Left forelimb (tissue), 1 donor: Measurements from ENCODE around the gene KRTAP8-1.

Source experiments
- DNase-seq: peaks from one replicate; pipeline ENCODE4 v3.0.0-alpha.2; 2018; ENCODE audit warnings: low spot score

The KRTAP8-1 gene, protein sequence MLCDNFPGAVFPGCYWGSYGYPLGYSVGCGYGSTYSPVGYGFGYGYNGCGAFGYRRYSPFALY

GRCh38 chr21:30813174-30813573 lies at the start of gene KRTAP8-1:
KRTAP8-1 (minus strand) TSS chr21:30813274; CDS start chr21:30813220, 54 bp downstream.
- no peak for DNase-seq

DNA sequence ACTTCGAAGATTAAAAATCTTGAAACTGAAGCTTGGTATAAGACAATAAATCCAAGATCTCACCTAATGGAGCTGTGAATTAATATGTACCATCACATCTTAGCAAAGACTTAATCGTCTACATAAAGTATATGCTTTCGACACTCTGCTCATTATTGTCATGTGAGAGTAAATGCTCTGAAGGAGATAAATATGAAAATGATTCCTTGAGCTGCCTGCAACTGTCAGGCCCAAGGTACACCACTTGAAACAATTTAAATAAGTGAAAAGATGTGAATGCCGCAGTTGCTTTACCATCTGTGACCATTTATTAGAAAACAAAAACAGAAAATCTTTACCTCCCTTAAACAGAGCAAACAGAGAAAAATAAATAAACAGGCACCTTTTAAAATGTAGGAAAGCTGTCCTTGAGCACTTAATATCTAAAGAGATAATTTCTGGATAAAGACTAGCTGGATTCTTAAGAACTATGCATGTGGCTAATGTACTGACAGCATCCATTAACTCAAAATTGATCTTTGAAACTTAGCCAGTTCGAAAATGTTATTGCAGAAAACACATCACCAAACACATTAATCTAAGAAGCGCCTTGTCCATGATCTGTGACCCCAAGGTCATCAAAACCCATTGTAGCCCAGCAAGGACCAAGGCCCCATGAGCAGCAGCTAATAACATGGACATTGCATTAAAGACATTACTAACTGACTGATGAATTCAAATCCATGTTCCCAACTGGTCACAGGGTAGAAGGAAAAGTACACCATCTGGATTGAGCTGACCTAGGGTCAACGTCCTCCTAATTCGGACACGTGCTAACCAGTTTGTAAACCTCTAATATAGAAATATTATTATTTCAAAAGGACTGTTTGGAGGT lies 34.8 kb upstream of the KRTAP8-1 start:
- no peak for DNase-seq

DNA sequence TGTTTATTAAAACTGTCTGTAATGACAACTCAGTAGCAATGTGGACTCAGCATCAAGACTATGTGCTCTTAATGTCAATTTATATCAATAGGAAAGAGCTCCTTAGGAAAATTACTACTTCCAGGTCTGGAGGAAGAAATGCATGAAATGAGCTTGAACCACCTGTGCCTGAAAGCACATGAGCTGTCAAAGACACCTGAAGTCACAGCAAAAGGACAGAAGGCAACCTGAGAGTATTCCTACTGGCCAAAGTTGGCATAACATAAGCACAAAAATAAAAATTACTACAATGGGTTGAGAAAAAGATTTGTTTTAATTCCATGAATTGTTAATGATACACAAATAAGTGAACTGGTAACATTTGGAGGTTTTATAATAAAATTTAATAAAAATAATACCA lies 29.9 kb upstream of the KRTAP8-1 start:
- no peak for DNase-seq

DNA sequence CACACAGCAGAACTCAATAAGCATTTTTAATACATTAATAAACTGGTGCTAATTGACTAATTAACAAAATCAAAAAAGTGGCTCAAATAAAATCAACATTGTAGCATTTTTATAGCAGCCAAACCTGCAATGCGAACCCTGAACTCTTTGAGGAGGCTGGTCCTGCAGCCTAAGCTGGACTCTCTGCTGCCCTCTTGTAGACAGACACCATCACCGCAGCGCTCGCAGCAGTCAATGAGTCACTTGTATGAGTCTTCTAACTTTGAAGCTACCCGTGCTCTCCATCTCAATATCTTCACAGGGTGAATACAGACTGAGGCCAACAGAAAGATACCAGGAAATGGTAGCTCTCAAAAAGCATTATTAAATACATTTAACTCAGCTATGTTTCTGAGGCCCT lies 26.2 kb upstream of the KRTAP8-1 start:
- no peak for DNase-seq

- no peak for DNase-seq
Measured at GRCh38 chr21:30838536-30838935, 25.5 kb upstream of the KRTAP8-1 start.

DNA sequence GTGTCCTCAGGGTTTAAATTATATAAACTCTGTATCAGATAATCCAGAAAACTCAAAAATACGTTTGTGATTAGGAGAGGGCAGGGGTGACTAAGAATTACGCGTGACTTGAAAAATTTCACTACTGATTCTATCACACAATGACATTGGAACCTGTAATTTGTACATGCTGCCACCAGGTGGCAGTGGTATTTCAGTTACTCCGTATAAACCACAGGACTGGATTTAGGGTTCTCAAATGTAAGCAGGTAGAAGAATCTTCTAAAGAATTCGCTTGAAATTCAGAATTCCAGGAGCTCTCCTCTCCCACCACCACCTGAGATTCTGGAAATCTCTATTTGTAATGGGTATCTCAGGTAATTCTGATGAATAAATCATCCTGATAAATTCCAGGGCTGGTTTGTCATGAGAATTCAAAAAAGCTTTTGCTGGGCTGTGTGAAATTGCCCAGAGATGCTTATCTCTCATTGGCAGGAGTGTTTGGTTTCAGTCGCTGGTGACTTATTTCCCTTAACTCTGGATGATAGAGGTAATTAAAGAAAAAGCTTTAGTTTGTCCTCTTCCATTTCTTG lies 18.2 kb upstream of the KRTAP8-1 start:
- no peak for DNase-seq

DNA sequence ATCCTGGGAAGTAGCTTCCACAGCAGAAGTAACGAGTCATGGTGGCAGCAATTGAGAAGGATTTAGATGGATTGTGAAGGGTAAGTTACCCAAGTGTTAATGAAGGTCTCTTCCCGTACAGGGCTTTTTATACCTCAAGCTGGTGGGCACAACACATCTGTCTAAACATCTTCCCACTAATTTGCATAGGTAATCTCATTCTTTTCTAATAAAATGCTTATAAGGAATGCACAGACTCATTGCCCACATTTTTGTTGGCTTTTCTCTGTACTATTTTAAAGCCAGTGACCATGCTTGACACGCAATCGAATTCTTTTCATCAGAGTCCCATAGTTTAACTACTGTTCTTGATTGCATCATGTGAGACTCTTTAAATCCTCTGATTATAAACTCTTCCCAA lies 16.6 kb upstream of the KRTAP8-1 start, which contains the start of gene KRTAP7-1:
KRTAP7-1 (minus strand) TSS at position 101 of the 400 bp plus-strand sequence; CDS start at position 40, 61 bp downstream.
- DNase-seq: no peak

- no peak for DNase-seq
Measured at GRCh38 chr21:30818837-30819610, 6.0 kb upstream of the KRTAP8-1 start.

GRCh38 chr21:30800605-30801004 lies 12.5 kb downstream of the KRTAP8-1 start:
- DNase-seq: no peak

DNA sequence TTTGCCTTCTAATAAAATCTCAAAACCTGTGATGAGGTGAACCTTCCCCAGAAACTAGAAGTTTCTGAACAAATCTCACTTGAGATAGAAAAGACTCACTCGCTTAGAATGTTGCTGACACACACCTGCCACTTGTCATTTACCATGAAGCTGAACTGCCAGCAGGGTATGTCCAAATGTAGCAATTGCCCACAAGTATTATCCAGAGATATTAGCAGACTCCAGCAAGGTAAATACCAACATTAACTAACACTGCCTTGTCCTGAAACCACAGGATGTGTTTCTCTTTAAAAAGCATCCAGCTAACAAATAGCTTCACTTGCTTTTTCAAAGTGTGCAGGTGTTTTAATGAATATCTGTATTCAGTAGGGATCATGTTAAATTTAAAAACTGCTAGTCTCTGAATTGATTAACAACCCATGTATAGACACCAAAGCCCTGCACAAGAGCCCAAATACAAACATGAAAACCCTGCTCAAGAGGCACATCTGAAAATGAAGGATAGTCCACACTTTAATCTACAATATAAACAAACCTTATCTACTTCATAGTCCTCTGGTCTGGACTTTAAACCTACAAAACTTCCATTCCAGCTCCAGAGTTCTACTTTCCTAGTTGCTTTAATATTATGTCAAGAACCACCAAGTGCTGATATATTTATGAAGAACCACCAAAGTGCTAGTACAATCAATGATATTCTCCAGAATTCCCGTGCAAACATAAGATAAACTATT lies 19.3 kb downstream of the KRTAP8-1 start:
- no peak for DNase-seq

GRCh38 chr21:30779249-30779648 lies 33.8 kb downstream of the KRTAP8-1 start:
- no peak for DNase-seq

GRCh38 chr21:30769724-30770431 lies 43.2 kb downstream of the KRTAP8-1 start:
- no peak for DNase-seq
